Measurements from ENCODE around the gene PITX2. TPM values are rescaled to one million over a fixed set of nuclear protein-coding genes. Genes with fewer than 3 reads are reported as not detected.
A peak's percentile ranks its signal among the peaks of the same experiment; 100 is the strongest.

The PITX2 gene
- total and polyA plus RNA-seq, 7 donors: 0.45 to 2.1 (median 1.1) TPM; not detected in 3

GRCh38 chr4:110624904-110625494 lies 2.1 kb upstream of the PITX2 start:
- WGBS, 2 donors: 14 to 17% methylated on average over 6 of the region's 6 CpGs
- Histone ChIP-seq H3K27me3 (peaks cover 62 to 100% (median 98%) of the 10 kb centered on the region in 3 donors), H3K9me3 (no peaks in the 10 kb centered on the region), H3K4me3 (no peak overlapping the region), H3K27ac (peak overlapping the region in 1 of 4 donors; percentile 91), H3K4me1 (peaks cover 0 to 38% (median 34%) of the 10 kb centered on the region in 4 donors), H3K36me3 (no peaks in the 10 kb centered on the region)
- DNase-seq: no peak
- intact Hi-C loops (cut with DNase I): no loop called here
- TF ChIP-seq POLR2AphosphoS5 (IDR thresholded peaks at IDR 0.05) (no peak), POLR2A (IDR thresholded peaks at IDR 0.05) (no peak), CTCF (IDR thresholded peaks at IDR 0.05) (no peak), EP300 (IDR thresholded peaks at IDR 0.05) (no peak)

GRCh38 chr4:110624398-110624780 lies 1.5 kb upstream of the PITX2 start:
- no peaks in the 10 kb centered on the region for H3K36me3 ChIP-seq
- intact Hi-C loops (cut with DNase I): no loop called here
- H3K9me3 ChIP-seq: no peaks in the 10 kb centered on the region
- no peak overlapping the region for H3K4me3 ChIP-seq
- no peak for DNase-seq
- peaks cover 63 to 100% (median 99%) of the 10 kb centered on the region in 3 donors for H3K27me3 ChIP-seq
- TF ChIP-seq POLR2AphosphoS5 (IDR thresholded peaks at IDR 0.05) (no peak), CTCF (IDR thresholded peaks at IDR 0.05) (no peak), POLR2A (IDR thresholded peaks at IDR 0.05) (no peak), EP300 (IDR thresholded peaks at IDR 0.05) (no peak)
- peaks cover 0 to 44% (median 38%) of the 10 kb centered on the region in 4 donors for H3K4me1 ChIP-seq
- 6 to 14% methylated on average over 3 of the region's 3 CpGs for WGBS, 2 donors
- H3K27ac ChIP-seq: peak overlapping the region in 1 of 4 donors; percentile 91

- no peak for TF ChIP-seq POLR2A (IDR thresholded peaks at IDR 0.05)
- TF ChIP-seq EP300 (IDR thresholded peaks at IDR 0.05): no peak
- no peak for TF ChIP-seq POLR2AphosphoS5 (IDR thresholded peaks at IDR 0.05)
- TF ChIP-seq CTCF (IDR thresholded peaks at IDR 0.05): no peak
- no peak for DNase-seq
- intact Hi-C loops (cut with DNase I): no loop called here
- peak overlapping the region in 1 of 4 donors; percentile 91 for H3K27ac ChIP-seq
- peaks cover 0 to 44% (median 39%) of the 10 kb centered on the region in 4 donors for H3K4me1 ChIP-seq
- H3K27me3 ChIP-seq: peaks cover 63 to 100% (median 99%) of the 10 kb centered on the region in 3 donors
- H3K36me3 ChIP-seq: no peaks in the 10 kb centered on the region
- no peaks in the 10 kb centered on the region for H3K9me3 ChIP-seq
- 18 to 20% methylated on average over 11 of the region's 11 CpGs for WGBS, 2 donors
- H3K4me3 ChIP-seq: no peak overlapping the region
Measured at GRCh38 chr4:110623718-110624397, 981 bp upstream of the PITX2 start.

GRCh38 chr4:110621839-110622751 lies 782 bp downstream of the PITX2 start:
- DNase-seq: no peak
- H3K9me3 ChIP-seq: no peaks in the 10 kb centered on the region
- intact Hi-C loops (cut with DNase I): no loop called here
- H3K27me3 ChIP-seq: peaks cover 68 to 100% (median 99%) of the 10 kb centered on the region in 3 donors
- peak overlapping the region; percentile 10 to 38 (median 28) for H3K4me3 ChIP-seq
- H3K27ac ChIP-seq: peak overlapping the region in 1 of 4 donors; percentile 91
- H3K4me1 ChIP-seq: peaks cover 0 to 50% (median 38%) of the 10 kb centered on the region in 4 donors
- WGBS, 2 donors: 3 to 6% methylated on average over 73 of the region's 73 CpGs
- TF ChIP-seq POLR2A (IDR thresholded peaks at IDR 0.05) (no peak), EP300 (IDR thresholded peaks at IDR 0.05) (no peak), CTCF (IDR thresholded peaks at IDR 0.05) (no peak), POLR2AphosphoS5 (IDR thresholded peaks at IDR 0.05) (no peak)
- no peaks in the 10 kb centered on the region for H3K36me3 ChIP-seq
